HG03159 (cell line): ENCODE measurements around the gene PGM2L1.

Experiments
- ATAC-seq: cut with Tn5 transposase; IDR thresholded peaks from one replicate; pipeline ENCODE4 v1.9.1; 2021; ENCODE audit warnings: mild to moderate bottlenecking, moderate library complexity; ENCODE audit not compliant: unreplicated experiment

Gene PGM2L1

DNA sequence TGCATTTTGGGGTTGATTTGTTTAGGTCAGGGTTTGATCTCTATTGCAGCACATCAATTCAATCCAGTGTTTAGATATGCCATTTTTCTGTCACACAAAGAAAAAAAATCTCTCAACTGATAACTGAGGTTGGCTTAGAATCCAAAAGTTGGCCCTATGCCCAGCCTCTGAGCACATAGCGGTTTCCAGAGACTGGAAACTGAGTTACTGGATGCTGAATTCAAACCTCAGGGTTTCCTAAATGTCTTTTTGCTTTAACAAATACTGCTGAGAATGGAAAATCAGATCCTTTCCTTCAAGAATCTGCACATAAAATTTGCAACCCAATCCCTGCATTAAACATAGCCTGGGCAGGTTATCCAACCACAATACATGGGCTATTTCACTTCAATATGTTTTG is 90.8 kb downstream of the PGM2L1 start:
- no peak for ATAC-seq

DNA sequence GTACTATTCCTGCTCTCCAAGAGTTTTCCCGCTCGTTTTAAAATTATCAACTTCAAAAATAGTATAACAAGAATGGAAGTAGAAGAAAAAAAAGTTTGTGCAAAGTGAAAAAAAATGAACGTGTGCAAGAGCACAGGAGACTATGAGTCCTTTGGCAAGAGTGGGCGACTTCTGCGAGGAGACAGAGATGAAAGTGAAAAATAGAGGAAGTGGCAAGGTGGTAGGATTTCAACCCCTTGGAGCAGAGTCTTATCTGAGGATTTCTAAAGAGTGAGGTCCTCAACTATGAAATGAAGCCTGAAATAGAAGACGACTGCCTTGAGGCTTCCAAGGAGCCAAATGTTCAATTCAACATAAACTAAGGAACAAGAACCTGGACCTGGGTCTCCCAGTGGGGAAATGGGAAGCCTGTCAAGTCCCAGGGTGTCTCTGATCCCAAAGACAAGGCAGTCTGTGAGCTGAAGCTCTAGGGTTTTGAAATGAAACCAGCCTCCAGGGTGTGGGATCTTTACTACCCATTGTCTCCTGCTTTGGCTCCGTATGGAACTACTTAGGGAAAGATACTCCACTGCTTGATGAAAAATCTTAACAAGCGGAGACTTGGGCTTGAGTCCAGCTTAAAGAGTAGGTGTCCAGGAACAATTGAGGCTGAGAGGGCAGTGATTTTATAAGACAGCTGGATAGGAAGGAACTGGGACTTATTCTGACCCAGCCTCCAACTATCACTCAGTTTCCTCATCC is 91.6 kb downstream of the PGM2L1 start:
- no peak for ATAC-seq

DNA sequence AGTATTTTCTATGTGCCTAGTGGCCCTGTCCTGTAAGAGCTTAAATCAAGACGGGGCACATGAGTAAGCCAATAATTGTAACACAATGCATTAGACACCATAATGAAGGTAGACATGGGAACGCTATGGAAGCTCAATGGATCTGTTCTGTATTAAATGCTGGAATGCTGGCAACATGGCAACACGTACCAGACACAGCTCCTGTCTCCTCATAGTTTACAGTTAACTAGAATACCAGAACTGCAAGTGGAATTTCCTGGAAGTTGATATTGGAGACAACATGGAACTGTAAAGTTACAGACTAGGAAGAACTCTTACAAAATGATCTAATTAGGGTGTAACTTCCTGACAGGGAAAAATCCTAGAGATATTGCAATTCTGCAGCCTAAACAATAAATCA is 99.2 kb downstream of the PGM2L1 start:
- ATAC-seq = no peak

GRCh38 chr11:74297484-74297883 is 100.7 kb downstream of the PGM2L1 start:
- ATAC-seq = no peak

- ATAC-seq = no peak
These were observed 109.3 kb downstream of the PGM2L1 start for GRCh38 chr11:74288911-74289310.

DNA sequence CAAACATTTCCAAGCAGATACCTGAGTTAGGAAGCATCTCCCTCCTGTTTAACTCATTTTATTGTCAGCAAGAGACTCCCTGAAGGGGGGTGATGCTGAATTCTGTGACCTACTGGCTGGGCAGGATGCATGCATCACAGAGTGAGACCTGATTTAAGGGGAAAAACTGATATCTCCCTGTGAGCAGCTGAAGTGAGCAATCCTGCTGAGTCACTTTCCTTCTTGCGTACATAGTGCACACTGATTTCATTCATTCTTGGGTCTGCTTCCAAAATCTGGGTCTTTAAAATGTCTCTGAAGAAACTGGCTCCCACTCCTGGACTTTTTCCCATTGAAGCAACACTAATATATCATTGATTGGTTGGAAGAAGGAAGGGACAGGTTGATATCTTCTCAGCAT is 110.1 kb downstream of the PGM2L1 start:
- no peak for ATAC-seq

DNA sequence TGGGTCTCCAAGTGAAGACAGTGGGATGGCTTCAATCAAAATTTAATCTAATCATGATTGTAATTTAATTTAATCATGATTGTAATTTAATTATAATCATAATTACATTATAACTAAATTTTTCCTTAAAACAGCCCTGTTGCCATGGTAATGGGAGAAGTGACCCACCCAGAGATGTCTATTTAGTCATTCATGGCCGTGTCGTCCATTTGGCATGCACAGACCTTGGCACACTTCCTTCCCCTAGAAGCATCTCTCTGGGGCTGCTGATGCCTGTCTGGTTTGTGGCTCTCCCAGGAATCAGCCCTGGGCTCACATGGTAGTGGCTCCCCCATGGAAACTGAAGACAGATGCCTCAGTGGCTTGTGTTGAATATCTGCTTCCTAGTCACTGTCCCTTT is 113.8 kb downstream of the PGM2L1 start:
- no peak for ATAC-seq

DNA sequence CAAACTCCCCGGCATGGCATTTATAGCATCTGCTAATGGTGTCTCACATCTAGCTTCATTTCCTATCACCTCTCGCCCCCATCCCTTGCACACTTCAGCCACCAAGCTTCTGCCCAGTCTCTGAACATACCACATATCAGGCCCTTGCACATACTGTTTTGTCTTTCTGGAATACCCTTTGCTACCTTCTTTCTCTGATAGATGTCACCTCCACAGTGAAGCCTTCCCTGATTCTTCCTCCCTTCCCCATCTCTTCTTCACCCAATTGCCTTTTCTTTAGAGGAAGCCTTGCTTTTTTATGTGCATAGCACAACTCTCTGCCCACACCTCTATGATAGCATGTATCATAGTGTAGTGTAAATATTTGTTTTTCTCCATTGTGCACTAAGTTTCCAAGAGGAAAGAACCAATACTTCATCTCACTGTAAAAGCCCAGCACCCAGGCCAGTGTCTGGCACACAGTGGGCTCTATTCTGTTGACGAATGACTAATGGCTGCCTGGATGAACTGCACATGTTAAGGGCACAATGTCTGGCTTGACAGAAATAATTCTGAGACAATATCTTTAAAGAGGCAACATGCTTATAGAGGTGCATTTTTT is 114.6 kb downstream of the PGM2L1 start:
- no peak for ATAC-seq

DNA sequence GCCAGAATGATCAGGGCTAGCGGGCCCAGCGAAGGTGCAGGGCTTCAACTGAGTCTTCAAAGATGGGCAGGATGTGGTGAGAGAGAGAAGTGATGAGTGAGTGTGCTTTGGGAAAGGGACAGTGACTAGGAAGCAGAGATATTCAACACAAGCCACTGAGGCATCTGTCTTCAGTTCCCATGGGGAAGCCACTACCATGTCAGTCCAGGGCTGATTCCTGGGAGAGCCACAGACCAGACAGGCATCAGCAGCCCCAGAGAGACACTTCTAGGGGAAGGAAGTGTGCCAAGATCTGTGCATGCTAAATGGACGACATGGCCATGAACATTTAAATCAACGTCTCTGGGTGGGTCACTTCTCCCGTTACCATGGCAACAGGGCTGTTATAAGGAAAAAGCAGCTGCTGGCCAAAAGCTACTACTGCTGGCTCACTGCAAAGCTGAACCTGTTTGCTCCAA is 115.3 kb downstream of the PGM2L1 start:
- no peak for ATAC-seq

DNA sequence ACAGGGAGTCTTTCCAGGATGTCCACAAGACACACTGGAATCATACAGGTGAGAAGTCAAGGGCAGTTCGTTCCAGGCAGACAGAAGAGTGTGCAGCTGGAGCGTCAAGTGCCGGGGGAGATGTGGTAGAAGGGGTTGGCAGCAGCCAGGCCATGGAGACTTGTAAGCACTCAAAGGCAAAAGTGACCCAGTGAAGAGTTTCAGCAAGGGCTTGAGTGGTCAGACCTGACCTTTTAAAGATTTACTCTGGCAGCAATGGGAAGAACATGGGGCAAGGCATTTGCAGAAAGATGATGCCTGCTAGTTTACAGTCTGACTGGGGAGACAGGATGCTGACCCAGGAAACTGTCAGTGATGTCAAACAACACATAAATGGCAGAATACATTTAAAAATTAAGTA is 115.8 kb downstream of the PGM2L1 start:
- ATAC-seq = no peak

- no peak for ATAC-seq
These were observed 117.7 kb downstream of the PGM2L1 start for GRCh38 chr11:74280494-74280893.
